22Rv1 (cell line): ENCODE data around the gene DNAJC15.

Experiments
- ZFX ChIP-seq: fragments of 450-650 bp; IDR thresholded peaks from 2 replicates; pipeline ENCODE4 v1.6.1; 2017; ENCODE audit warnings: antibody characterized with exemption, borderline replicate concordance
- TF ChIP-seq, protein P1 (sequence below): fragments of 450-650 bp; IDR thresholded peaks from 2 replicates; pipeline ENCODE4 v1.5.1; 2017; ENCODE audit warnings: mild to moderate bottlenecking

DNA sequence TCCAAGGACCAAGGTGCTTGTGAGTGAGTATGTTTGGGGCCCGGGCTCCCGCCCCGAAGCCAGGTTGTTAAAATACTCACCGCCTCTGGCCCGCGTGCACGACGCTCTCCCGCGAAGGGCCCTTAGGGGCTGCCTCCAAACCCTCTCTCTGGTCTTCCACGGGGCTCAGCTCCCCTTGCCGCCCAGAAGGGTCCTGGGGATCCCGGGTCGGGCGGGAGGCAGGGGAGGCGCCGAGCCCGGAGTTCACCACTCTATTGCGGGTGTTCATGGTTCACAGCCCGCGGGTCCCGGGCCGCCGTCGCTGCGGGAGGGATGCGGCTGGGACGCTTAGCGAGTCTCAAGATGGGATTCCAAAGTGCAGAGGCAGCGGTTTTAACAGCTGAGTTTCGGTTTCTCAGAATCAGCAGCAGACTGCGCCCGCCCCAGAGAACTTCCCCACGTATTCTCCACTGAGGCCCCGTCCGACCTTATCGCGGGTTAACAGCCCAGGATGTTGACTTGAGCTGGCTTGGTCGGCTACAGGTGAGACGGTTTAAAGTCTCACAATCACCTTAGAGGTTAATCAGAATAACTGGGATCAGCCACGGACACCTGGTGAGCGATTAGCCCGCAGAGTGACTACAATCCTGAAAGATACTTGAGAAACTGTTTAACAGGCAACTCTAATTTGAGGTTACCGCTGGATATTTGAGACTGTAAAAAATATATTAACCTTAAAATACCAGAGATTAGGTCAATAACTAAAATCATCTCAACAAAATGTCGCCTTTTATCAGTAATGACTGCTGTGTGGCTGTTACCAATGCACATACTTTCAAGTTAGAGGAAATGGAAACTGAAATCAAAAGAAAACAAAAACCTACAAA, 31.3 kb upstream of the DNAJC15 start, which contains the start of gene EPSTI1:
- TF ChIP-seq, protein P1, sequence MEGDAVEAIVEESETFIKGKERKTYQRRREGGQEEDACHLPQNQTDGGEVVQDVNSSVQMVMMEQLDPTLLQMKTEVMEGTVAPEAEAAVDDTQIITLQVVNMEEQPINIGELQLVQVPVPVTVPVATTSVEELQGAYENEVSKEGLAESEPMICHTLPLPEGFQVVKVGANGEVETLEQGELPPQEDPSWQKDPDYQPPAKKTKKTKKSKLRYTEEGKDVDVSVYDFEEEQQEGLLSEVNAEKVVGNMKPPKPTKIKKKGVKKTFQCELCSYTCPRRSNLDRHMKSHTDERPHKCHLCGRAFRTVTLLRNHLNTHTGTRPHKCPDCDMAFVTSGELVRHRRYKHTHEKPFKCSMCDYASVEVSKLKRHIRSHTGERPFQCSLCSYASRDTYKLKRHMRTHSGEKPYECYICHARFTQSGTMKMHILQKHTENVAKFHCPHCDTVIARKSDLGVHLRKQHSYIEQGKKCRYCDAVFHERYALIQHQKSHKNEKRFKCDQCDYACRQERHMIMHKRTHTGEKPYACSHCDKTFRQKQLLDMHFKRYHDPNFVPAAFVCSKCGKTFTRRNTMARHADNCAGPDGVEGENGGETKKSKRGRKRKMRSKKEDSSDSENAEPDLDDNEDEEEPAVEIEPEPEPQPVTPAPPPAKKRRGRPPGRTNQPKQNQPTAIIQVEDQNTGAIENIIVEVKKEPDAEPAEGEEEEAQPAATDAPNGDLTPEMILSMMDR = no peak
- no peak for TF ChIP-seq ZFX
